GM23248 (cell line): ENCODE data around the gene MOXD1.

Experiments
- EZH2 ChIP-seq: fragments of 200-600 bp; sonication (generic); IDR thresholded peaks from 2 replicates; pipeline ENCODE4 v1.6.1; 2018; ENCODE audit warnings: antibody characterized with exemption, mild to moderate bottlenecking; ENCODE audit not compliant: insufficient read depth, poor library complexity, severe bottlenecking
- EZH2phosphoT487 ChIP-seq: fragments of 200-600 bp; sonication (generic); IDR thresholded peaks from 2 replicates; pipeline ENCODE4 v1.6.1; 2018; ENCODE audit warnings: antibody characterized with exemption, moderate library complexity, mild to moderate bottlenecking, low read depth; ENCODE audit not compliant: insufficient read depth

DNA sequence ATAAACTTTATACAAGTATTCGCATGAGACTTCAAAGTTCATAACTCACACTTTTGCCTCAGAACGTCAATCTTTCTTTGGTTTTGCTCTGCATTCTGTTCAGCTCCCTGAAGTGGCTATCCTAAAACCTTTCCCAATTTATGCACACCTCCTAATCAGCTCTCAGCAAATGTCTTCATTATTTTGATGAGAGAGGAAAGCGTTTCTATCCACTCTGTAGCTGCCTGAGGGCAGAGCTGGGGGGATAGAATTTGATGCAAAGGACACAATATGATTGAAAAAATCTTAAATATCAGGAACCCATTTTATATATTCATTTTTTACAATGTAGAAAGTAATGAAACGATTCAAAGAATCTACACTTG lies 66.8 kb downstream of the MOXD1 start:
- TF ChIP-seq EZH2phosphoT487 (no peak), EZH2 (no peak)
